ENCODE results near the gene MYBPH.

The MYBPH gene

DNA sequence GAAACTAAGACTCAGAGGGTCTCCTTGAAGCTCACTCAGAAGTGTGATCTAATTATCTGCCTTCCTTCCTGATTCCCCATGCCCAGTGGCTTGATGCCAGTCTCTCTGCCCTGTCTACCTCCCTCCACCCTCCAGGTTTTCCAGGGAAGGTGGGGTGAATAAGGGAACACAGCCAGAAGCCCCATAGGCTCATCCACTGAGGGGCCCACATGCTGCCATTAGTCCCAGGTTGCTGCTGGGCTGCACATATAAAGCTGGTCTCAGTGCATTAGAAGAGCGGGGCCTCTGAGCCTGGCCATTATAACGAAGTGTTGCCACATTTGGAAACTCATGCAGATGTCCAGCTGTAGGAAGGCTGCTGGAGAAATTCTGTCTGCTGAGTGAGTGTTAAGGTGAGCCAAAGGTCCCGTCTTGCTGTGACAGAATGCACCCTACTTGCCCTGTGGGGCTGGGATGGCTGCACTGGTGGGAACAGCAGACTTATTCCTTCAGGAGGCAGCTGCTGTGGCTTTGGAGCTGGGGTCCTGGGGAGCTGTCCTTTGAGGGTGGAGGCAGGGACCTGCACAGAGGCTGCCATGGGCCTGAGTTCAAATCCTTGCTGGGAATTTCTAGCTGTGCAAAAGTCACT lies 45.2 kb downstream of the MYBPH start:
- Histone ChIP-seq H3K4me3 (ENCODE audit: low read depth, low read length) (no peak overlapping the region), H3K9me3 (no peaks in the 10 kb centered on the region), H3K27me3 (peaks cover 7% of the 10 kb centered on the region; the same call in 1 of the 2 replicates), H3K4me1 (peaks cover 28% of the 10 kb centered on the region), H3K36me3 (no peaks in the 10 kb centered on the region)
- no peak for DNase-seq
- TF ChIP-seq, protein P1, sequence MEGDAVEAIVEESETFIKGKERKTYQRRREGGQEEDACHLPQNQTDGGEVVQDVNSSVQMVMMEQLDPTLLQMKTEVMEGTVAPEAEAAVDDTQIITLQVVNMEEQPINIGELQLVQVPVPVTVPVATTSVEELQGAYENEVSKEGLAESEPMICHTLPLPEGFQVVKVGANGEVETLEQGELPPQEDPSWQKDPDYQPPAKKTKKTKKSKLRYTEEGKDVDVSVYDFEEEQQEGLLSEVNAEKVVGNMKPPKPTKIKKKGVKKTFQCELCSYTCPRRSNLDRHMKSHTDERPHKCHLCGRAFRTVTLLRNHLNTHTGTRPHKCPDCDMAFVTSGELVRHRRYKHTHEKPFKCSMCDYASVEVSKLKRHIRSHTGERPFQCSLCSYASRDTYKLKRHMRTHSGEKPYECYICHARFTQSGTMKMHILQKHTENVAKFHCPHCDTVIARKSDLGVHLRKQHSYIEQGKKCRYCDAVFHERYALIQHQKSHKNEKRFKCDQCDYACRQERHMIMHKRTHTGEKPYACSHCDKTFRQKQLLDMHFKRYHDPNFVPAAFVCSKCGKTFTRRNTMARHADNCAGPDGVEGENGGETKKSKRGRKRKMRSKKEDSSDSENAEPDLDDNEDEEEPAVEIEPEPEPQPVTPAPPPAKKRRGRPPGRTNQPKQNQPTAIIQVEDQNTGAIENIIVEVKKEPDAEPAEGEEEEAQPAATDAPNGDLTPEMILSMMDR (IDR thresholded peaks at IDR 0.05; ENCODE audit: low read depth, low read length) = no peak

DNA sequence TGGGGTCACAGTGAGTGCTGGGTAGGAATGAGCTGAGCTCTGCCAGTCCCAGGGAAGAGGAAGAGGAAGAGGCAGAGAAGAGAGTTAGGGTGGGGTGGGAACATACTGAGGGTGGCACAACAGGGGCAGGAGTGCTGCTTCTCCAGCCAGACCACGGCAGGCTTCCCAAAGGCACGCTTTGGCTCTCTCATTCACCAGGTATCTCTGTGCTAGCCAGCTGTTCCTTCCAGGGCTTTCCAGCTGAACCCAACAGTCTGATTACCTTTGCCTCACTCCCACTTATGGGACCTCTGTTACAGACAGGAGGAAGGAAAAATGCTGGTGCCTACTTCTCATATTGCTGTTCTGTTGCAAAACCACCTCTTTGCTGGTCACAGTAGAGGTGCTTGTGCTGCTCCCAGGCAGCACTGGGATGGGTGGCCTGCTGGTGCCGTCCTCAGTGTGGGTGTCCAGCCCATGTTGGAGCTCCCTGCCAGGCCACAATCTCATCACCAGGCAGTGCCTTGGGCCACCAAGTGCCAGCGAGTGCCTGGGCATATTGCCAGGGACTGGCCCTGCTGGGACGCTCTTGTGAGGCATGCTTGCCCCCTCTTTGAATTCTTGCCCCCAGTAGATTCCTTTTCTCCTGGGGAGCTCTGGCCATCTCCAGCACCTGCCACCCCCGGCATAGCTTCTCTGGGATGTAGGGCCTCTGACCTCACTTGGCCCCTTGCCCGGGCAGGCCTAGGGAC lies 46.0 kb downstream of the MYBPH start:
- peaks cover 7% of the 10 kb centered on the region; the same call in 1 of the 2 replicates for H3K27me3 ChIP-seq
- DNase-seq = peak; percentile 65
- TF ChIP-seq, protein P1 (IDR thresholded peaks at IDR 0.05; ENCODE audit: low read depth, low read length) = no peak
- no peaks in the 10 kb centered on the region for H3K36me3 ChIP-seq
- H3K4me3 ChIP-seq (ENCODE audit: low read depth, low read length) = no peak overlapping the region
- H3K4me1 ChIP-seq = peaks cover 36% of the 10 kb centered on the region
- no peaks in the 10 kb centered on the region for H3K9me3 ChIP-seq

DNA sequence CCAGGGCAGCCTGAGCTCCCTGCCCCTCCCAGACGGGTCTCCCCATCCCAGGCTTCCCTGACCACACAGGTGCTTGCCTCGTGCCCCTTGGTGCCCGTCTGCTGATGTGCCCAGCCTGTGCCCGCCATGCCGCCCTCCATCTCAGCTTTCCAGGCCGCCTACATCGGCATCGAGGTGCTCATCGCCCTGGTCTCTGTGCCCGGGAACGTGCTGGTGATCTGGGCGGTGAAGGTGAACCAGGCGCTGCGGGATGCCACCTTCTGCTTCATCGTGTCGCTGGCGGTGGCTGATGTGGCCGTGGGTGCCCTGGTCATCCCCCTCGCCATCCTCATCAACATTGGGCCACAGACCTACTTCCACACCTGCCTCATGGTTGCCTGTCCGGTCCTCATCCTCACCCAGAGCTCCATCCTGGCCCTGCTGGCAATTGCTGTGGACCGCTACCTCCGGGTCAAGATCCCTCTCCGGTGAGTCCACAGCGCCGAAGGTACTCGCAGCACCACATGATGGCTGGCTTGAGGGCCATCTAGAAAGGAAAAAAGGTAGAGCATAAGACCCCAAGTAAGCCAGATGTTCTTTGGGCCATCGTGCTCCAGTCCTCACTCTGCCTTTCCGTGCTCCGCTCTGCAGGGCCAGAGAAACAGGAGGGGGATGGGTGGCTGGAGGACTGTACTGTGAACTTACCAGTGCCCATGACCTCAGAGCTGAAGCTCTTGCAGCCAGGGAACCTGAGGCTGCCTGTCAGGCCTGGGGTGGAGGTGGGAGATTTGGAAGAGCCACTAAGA lies 46.7 kb downstream of the MYBPH start:
- no peak overlapping the region for H3K4me3 ChIP-seq (ENCODE audit: low read depth, low read length)
- DNase-seq = no peak
- H3K27me3 ChIP-seq = peaks cover 7% of the 10 kb centered on the region; the same call in 1 of the 2 replicates
- no peaks in the 10 kb centered on the region for H3K36me3 ChIP-seq
- H3K9me3 ChIP-seq = no peaks in the 10 kb centered on the region
- TF ChIP-seq, protein P1 (IDR thresholded peaks at IDR 0.05; ENCODE audit: low read depth, low read length) = no peak
- H3K4me1 ChIP-seq = peaks cover 42% of the 10 kb centered on the region

DNA sequence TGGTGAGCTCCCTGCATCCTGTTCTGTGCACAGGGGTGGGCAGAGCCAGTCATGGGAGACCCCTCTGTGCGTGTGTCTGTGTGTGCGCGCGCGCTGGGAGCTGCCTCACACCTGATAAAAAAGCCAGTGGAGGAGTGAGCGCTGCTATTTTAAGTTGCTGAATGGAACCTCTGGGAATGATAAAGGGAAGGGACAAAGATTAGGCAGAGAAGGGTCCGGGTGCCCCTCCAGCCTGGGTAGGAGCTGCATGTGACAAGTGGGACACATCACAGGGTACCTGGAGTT lies 47.3 kb downstream of the MYBPH start:
- no peaks in the 10 kb centered on the region for H3K9me3 ChIP-seq
- peaks cover 7% of the 10 kb centered on the region; the same call in 1 of the 2 replicates for H3K27me3 ChIP-seq
- H3K4me1 ChIP-seq = peaks cover 42% of the 10 kb centered on the region
- TF ChIP-seq, protein P1 (IDR thresholded peaks at IDR 0.05; ENCODE audit: low read depth, low read length) = no peak
- no peak for DNase-seq
- H3K4me3 ChIP-seq (ENCODE audit: low read depth, low read length) = peak overlapping the region; percentile 54
- no peaks in the 10 kb centered on the region for H3K36me3 ChIP-seq

DNA sequence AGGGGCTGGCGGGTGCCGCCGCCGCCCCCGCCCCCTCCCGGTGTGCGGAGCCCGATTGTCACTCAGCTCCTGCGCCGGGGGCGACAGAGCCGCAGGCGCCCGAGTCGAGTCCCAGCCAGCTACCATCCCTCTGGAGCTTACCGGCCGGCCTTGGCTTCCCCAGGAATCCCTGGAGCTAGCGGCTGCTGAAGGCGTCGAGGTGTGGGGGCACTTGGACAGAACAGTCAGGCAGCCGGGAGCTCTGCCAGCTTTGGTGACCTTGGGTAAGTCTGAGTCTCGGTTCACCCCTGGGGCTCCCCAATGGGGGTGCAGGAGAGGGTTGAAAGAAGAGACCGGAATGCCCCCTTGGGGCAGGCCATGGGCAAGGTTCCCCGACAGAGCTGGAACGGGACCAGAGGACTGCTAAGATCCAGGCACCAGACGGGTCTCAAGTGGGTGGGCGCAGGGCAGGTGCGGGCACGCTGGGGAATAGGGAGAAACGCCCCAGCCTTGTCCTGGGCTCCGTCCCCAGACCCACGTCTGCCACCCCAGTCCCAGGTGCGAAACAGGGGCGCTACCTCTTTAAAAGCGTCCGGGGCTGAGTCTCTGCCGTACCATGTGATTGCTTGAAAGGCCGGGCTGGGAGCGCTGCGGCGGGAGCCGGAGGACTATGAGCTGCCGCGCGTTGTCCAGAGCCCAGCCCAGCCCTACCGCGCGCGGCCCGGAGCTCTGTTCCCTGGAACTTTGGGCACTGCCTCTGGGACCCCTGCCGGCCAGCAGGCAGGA lies 47.8 kb downstream of the MYBPH start, which contains the start of gene ADORA1:
ADORA1 (plus strand) TSS at position 61 of the 765 bp plus-strand sequence. CDS start 1,116 bp downstream, outside the sequence.
- Histone ChIP-seq H3K36me3 (no peaks in the 10 kb centered on the region), H3K4me3 (ENCODE audit: low read depth, low read length) (peak within 1 kb of the TSS; percentile 54), H3K4me1 (peaks cover 42% of the 10 kb centered on the region), H3K27me3 (peaks cover 7% of the 10 kb centered on the region; the same call in 1 of the 2 replicates), H3K9me3 (no peaks in the 10 kb centered on the region)
- TF ChIP-seq, protein P1 (IDR thresholded peaks at IDR 0.05; ENCODE audit: low read depth, low read length) = no peak
- DNase-seq = peak; percentile 64

Data from BE2C (cell line).